Right lobe of liver (tissue), 4 donors: ENCODE results near the gene SPTLC3.

Experiments used
- POLR2A ChIP-seq: fragments of 450-650 bp; IDR thresholded peaks from one replicate; pipeline ENCODE4 v1.6.1; 2017; ENCODE audit warnings: antibody characterized with exemption, mild to moderate bottlenecking
- TF ChIP-seq, protein P1 (sequence below), 4 donors: fragments of 200-600 bp in 3 of 4; fragments of 450-650 bp in 1 of 4; IDR thresholded peaks; one replicate each; pipeline versions ENCODE4 v1.5.1 to v1.8.0; 2016 to 2022; ENCODE audit warnings: antibody characterized with exemption in 4 of 4, mild to moderate bottlenecking in 2 of 4
- donor health status: DM: no; HTN: no; CAD: no.
- donor health status: DM: no; HTN: no; CAD: no.
- donor health status: DM: no; HTN: yes; CAD: no.

DNA sequence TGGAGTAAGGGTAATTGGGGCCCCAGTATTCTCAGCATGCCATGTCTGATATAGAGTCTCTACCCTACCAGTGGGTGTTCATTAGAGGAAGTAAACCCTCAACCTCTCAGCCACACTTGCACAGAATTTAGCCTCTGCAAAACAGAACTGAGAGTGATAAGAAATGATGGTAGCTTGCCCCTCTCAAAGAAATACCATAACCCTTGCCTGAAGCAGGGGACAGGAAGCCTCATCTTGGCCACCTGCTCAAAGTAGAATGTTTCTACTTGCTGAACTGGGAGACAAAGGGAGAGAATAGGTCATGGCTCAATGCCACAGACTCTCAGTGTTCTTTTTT, 33.7 kb downstream of the SPTLC3 start:
- no peak for TF ChIP-seq POLR2A
- TF ChIP-seq, protein P1, sequence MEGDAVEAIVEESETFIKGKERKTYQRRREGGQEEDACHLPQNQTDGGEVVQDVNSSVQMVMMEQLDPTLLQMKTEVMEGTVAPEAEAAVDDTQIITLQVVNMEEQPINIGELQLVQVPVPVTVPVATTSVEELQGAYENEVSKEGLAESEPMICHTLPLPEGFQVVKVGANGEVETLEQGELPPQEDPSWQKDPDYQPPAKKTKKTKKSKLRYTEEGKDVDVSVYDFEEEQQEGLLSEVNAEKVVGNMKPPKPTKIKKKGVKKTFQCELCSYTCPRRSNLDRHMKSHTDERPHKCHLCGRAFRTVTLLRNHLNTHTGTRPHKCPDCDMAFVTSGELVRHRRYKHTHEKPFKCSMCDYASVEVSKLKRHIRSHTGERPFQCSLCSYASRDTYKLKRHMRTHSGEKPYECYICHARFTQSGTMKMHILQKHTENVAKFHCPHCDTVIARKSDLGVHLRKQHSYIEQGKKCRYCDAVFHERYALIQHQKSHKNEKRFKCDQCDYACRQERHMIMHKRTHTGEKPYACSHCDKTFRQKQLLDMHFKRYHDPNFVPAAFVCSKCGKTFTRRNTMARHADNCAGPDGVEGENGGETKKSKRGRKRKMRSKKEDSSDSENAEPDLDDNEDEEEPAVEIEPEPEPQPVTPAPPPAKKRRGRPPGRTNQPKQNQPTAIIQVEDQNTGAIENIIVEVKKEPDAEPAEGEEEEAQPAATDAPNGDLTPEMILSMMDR (IDR thresholded peaks at IDR 0.05), result no peak
